ENCODE data around the gene NRXN3. TPM values are rescaled to one million over a fixed set of nuclear protein-coding genes. Genes with fewer than 3 reads are reported as not detected.

Gene NRXN3
- total RNA-seq, 2 donors from 2014 or later: not detected

DNA sequence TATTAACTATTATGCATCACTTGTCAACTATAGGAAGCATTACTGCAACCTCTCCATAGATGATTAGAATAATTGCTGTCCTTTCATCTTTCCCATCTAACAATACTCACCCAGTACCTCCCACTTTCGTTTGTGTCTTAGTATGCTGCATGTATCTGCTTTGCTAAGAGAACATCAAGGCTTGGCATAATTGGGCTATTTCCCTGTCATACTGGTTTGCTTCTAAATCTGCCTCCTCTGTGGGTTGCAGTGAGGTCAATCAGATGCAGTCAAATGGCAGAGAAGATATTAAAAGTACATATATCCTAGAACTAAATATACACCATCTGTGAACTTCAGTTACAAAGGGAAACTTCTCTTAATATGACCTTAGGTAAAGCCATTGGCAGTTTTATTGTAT, 1330.3 kb downstream of the NRXN3 start:
- Mint-ChIP-seq H3K4me1 (ENCODE audit: low read depth) (no peaks in the 10 kb centered on the region), H3K27ac (no peak overlapping the region), H3K9me3 (peaks cover 3 to 4% of the 10 kb centered on the region in 2 donors), H3K36me3 (ENCODE audit: insufficient read depth in 2 of 2) (no peaks in the 10 kb centered on the region), H3K4me3 (no peak overlapping the region), H3K27me3 (ENCODE audit: low read depth) (no peaks in the 10 kb centered on the region)
- no peak for ATAC-seq (replicated peaks in 1 of 2)
- no peak for DNase-seq

DNA sequence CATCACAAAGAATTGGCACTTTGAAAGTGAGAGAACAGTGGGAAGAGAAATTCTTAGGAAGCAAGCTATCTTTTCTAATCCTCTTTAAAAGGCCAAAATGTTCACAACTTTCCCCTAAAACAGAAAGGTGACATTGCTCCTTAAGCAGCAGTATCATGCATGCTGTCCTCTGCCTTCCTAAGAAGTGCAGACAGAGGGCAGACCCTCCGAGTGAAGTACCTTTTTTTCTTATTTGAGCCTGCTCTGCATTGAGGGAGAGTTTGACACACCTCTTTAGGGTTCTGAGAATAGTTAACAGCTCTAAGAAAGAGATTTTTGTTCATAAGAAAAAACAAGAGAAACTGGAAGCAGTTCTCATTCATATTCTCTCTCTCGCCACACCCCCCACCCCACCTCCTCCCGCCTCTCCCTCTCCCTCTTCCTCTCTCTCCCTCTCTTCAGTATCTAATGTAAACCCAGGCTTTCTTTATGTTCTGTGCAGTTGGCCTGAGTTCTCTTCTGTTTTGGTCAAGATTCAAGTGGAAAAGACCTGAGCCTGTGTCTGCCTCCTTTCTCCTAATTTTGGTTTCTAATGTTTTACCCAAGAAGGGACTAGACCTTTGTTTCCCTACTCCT, 1332.1 kb downstream of the NRXN3 start:
- Mint-ChIP-seq H3K4me1 (ENCODE audit: low read depth) (no peaks in the 10 kb centered on the region), H3K27me3 (ENCODE audit: low read depth) (no peaks in the 10 kb centered on the region), H3K9me3 (peaks cover 2 to 4% of the 10 kb centered on the region in 2 donors), H3K27ac (no peak overlapping the region), H3K36me3 (ENCODE audit: insufficient read depth in 2 of 2) (no peaks in the 10 kb centered on the region), H3K4me3 (no peak overlapping the region)
- no peak for ATAC-seq (replicated peaks in 1 of 2)
- DNase-seq: no peak

DNA sequence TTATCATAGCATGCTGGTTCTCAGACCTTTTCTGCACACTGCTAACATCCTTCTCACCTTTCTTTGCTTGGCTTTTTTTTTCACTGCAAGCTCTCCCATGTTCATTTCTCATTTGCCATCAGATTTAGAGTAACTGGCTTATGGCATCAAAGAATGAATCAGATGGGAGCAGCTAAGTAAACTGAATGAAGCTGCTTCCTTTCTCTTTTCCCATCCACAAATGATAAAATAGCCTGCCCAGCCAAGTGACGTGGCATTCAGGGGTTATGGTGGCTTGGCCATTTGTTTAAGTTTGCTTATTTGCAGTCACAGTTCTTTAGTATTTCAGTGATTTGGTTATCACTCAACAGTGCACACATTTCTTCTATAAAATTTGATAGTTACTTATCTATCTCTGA, 1332.6 kb downstream of the NRXN3 start:
- Mint-ChIP-seq H3K4me3 (no peak overlapping the region), H3K4me1 (ENCODE audit: low read depth) (no peaks in the 10 kb centered on the region), H3K9me3 (peaks cover 2 to 5% of the 10 kb centered on the region in 2 donors), H3K27ac (no peak overlapping the region), H3K27me3 (ENCODE audit: low read depth) (no peaks in the 10 kb centered on the region), H3K36me3 (ENCODE audit: insufficient read depth in 2 of 2) (no peaks in the 10 kb centered on the region)
- DNase-seq (no peak), ATAC-seq (replicated peaks in 1 of 2) (no peak)

DNA sequence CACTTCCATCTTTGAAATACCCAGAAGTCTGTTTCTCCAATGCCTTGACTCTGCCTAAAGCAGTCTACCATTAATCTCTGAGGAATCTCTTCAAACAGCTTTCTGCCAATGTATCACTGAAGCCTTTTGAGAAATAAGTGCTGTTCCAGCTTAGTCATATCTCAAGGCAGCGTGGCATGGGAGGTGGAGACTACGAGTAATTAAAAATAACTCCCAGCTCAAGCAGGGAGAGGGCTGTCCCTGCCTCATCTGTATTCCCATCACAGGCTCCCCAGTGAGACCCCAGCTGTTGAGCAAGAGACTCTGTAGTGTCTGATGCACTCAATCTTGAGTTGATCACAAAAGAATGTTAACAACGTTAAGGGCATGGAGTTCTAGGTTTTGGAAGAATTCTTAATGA, 1340.5 kb downstream of the NRXN3 start:
- no peaks in the 10 kb centered on the region for H3K4me1 Mint-ChIP-seq (ENCODE audit: low read depth)
- DNase-seq (no peak), ATAC-seq (replicated peaks in 1 of 2) (no peak)
- H3K27me3 Mint-ChIP-seq (ENCODE audit: low read depth): no peaks in the 10 kb centered on the region
- peaks cover 0 to 5% of the 10 kb centered on the region in 2 donors for H3K9me3 Mint-ChIP-seq
- H3K27ac Mint-ChIP-seq: no peak overlapping the region
- H3K36me3 Mint-ChIP-seq (ENCODE audit: insufficient read depth in 2 of 2): no peaks in the 10 kb centered on the region
- H3K4me3 Mint-ChIP-seq: no peak overlapping the region

DNA sequence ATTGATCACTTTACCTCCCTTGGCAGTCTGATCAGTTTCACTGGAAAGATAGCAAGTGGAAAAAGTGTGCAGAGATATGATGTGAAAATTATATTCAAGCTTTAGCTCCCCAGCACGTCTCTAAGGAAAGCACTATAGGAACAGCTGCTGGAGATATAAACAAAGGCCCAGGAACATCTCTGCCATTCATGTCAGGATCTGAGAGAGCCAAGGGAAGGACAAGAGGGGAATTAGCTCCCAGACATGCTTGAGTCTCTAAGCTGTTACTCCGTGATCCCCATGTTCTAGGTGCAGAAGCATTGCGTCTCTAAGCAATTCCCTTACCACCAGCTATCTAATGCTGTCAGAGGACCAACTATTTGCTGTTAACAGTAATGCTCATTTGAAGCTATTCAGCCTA, 1341.0 kb downstream of the NRXN3 start:
- Mint-ChIP-seq H3K27me3 (ENCODE audit: low read depth) (no peaks in the 10 kb centered on the region), H3K27ac (no peak overlapping the region), H3K36me3 (ENCODE audit: insufficient read depth in 2 of 2) (no peaks in the 10 kb centered on the region), H3K4me3 (no peak overlapping the region), H3K9me3 (peaks cover 0 to 5% of the 10 kb centered on the region in 2 donors), H3K4me1 (ENCODE audit: low read depth) (no peaks in the 10 kb centered on the region)
- DNase-seq (no peak), ATAC-seq (replicated peaks in 1 of 2) (no peak)

DNA sequence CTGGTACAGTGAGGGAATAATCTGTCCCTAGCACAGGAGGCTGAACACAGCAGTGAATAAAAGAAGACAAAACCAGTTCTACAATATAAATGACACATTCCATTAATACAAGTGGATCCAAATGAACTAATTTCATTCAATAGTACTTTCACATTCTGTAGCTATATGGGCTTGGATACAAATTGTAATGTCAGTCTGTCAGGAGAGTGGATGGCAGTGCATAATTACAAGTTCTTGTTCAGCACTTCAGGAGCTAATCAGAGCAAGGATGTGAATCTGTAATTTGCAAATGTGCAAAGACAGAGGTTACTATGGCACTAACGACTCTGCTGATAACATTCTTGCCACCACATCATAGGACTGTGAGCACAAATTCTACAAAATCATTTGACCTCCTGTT, 1343.3 kb downstream of the NRXN3 start:
- no peak overlapping the region for H3K4me3 Mint-ChIP-seq
- ATAC-seq (replicated peaks in 1 of 2) (no peak), DNase-seq (no peak)
- H3K4me1 Mint-ChIP-seq (ENCODE audit: low read depth): no peaks in the 10 kb centered on the region
- H3K36me3 Mint-ChIP-seq (ENCODE audit: insufficient read depth in 2 of 2): no peaks in the 10 kb centered on the region
- H3K27ac Mint-ChIP-seq: no peak overlapping the region
- peaks cover 0 to 4% of the 10 kb centered on the region in 2 donors for H3K9me3 Mint-ChIP-seq
- H3K27me3 Mint-ChIP-seq (ENCODE audit: low read depth): no peaks in the 10 kb centered on the region

GRCh38 chr14:79514700-79515099, 1344.5 kb downstream of the NRXN3 start:
- no peak for ATAC-seq (replicated peaks in 1 of 2)
- Mint-ChIP-seq H3K36me3 (ENCODE audit: insufficient read depth in 2 of 2) (no peaks in the 10 kb centered on the region), H3K4me3 (no peak overlapping the region), H3K4me1 (ENCODE audit: low read depth) (no peaks in the 10 kb centered on the region), H3K27ac (no peak overlapping the region), H3K9me3 (peaks cover 0 to 4% of the 10 kb centered on the region in 2 donors), H3K27me3 (ENCODE audit: low read depth) (no peaks in the 10 kb centered on the region)
- no peak for DNase-seq

DNA sequence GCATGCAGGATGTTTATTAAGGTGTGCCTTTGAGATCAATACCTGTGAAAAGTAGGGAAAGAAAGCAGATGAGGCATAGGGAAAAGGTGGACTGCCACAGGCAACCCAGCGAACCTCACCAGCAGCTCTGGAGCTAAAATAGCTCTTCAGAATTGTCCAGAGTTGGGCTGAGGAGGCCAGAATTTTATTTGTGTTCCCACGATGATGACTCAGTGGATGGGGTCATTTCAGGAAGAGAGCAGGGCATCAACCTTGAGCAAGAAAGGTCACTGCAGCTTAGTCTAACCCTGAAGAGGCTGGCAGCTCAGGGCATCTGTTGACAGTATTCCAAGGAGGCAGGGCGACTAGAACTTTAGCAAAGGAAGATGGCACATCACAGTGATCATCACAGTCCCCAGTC, 1345.0 kb downstream of the NRXN3 start:
- no peak overlapping the region for H3K27ac Mint-ChIP-seq
- no peaks in the 10 kb centered on the region for H3K4me1 Mint-ChIP-seq (ENCODE audit: low read depth)
- peaks cover 0 to under 1% of the 10 kb centered on the region in 2 donors for H3K9me3 Mint-ChIP-seq
- no peaks in the 10 kb centered on the region for H3K36me3 Mint-ChIP-seq (ENCODE audit: insufficient read depth in 2 of 2)
- DNase-seq (no peak), ATAC-seq (replicated peaks in 1 of 2) (no peak)
- H3K27me3 Mint-ChIP-seq (ENCODE audit: low read depth): no peaks in the 10 kb centered on the region
- H3K4me3 Mint-ChIP-seq: no peak overlapping the region

DNA sequence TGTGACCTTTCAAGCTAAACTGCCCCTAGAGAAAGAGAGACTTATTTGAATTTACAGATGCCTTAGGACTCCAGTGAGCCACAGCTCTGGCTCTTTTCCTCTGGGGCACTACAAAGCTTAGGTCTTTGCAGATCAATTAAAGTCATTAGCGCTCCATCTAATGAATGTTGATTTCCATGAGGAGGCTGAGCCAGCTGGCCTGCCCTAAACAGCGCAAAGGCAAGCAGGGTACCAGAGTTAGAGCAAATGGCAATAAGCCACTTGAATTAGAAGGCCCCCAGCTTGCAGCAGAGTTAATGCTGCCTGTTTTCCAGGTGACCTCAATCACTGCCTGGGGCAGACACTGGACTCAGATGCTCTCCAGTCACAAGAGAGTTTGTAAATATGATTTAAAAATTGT, 1345.8 kb downstream of the NRXN3 start:
- peaks cover 0 to 4% of the 10 kb centered on the region in 2 donors for H3K9me3 Mint-ChIP-seq
- ATAC-seq (replicated peaks in 1 of 2) (no peak), DNase-seq (no peak)
- H3K4me1 Mint-ChIP-seq (ENCODE audit: low read depth): no peaks in the 10 kb centered on the region
- no peak overlapping the region for H3K27ac Mint-ChIP-seq
- no peaks in the 10 kb centered on the region for H3K27me3 Mint-ChIP-seq (ENCODE audit: low read depth)
- no peak overlapping the region for H3K4me3 Mint-ChIP-seq
- H3K36me3 Mint-ChIP-seq (ENCODE audit: insufficient read depth in 2 of 2): no peaks in the 10 kb centered on the region

DNA sequence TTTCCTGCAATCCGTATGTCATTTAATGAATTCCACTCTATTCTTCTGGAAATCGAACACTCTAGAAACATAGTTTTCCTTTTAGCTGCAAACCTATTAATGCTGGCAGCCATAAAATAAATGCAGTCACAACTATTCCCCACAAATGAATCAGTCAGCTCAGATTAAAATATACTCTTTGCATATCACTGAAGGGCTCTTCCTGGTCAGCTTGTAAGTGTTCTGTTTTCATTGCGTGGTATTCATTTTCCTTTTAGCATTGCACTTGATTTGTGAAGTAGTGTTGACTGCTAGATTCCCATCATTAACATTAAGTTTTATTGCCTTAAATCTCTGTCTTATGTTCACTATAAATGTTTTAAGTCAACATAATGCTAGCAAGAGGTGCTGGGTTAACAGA, 1355.2 kb downstream of the NRXN3 start:
- Mint-ChIP-seq H3K4me1 (ENCODE audit: low read depth) (no peaks in the 10 kb centered on the region), H3K27me3 (ENCODE audit: low read depth) (no peaks in the 10 kb centered on the region), H3K27ac (no peak overlapping the region), H3K9me3 (peaks cover 9 to 10% of the 10 kb centered on the region in 2 donors), H3K36me3 (ENCODE audit: insufficient read depth in 2 of 2) (no peaks in the 10 kb centered on the region), H3K4me3 (no peak overlapping the region)
- ATAC-seq (replicated peaks in 1 of 2) (no peak), DNase-seq (no peak)

DNA sequence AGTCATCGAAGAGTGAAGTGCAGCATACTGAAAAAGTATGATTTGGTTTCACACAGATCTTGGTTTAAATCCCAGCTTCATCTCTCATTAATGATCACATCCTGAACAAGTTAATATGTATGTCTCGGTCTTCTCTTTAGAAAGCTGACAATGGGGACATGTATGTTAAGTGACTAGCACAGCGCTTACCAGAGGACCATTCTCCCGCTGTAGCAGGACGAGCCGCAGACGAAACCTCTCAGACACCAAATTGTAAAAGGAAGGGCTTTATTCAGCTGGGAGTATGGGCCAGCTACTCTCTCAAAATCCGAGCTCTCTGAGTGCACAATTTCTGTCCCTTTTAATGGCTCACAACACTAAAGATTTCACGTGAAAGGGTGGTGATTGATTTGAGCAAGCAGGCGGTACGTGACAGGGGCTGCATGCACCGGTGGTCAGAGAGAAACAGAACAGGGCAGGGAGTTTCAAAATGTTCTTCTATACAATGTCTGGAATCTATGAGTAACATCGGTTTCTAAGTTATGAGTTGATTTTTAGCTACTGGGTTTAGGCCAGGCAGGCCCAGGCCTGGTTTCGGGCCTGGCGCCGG, 1358.7 kb downstream of the NRXN3 start:
- Mint-ChIP-seq H3K4me3 (no peak overlapping the region), H3K36me3 (ENCODE audit: insufficient read depth in 2 of 2) (no peaks in the 10 kb centered on the region), H3K27me3 (ENCODE audit: low read depth) (no peaks in the 10 kb centered on the region), H3K9me3 (peaks cover 1 to 3% of the 10 kb centered on the region in 2 donors), H3K4me1 (ENCODE audit: low read depth) (no peaks in the 10 kb centered on the region), H3K27ac (no peak overlapping the region)
- DNase-seq: no peak
- ATAC-seq (replicated peaks in 1 of 2): no peak

- DNase-seq: no peak
- peaks cover 1 to 2% of the 10 kb centered on the region in 2 donors for H3K9me3 Mint-ChIP-seq
- no peaks in the 10 kb centered on the region for H3K27me3 Mint-ChIP-seq (ENCODE audit: low read depth)
- no peak for ATAC-seq (replicated peaks in 1 of 2)
- no peak overlapping the region for H3K27ac Mint-ChIP-seq
- no peaks in the 10 kb centered on the region for H3K36me3 Mint-ChIP-seq (ENCODE audit: insufficient read depth in 2 of 2)
- H3K4me3 Mint-ChIP-seq: no peak overlapping the region
- H3K4me1 Mint-ChIP-seq (ENCODE audit: low read depth): no peaks in the 10 kb centered on the region
These were observed 1360.4 kb downstream of the NRXN3 start for GRCh38 chr14:79530555-79530954.

GRCh38 chr14:79534703-79535353, 1364.7 kb downstream of the NRXN3 start:
- Mint-ChIP-seq H3K4me3 (no peak overlapping the region), H3K36me3 (ENCODE audit: insufficient read depth in 2 of 2) (no peaks in the 10 kb centered on the region), H3K4me1 (ENCODE audit: low read depth) (no peaks in the 10 kb centered on the region), H3K27me3 (ENCODE audit: low read depth) (no peaks in the 10 kb centered on the region), H3K9me3 (peaks cover 2 to 6% of the 10 kb centered on the region in 2 donors), H3K27ac (no peak overlapping the region)
- ATAC-seq (replicated peaks in 1 of 2) (no peak), DNase-seq (no peak)

DNA sequence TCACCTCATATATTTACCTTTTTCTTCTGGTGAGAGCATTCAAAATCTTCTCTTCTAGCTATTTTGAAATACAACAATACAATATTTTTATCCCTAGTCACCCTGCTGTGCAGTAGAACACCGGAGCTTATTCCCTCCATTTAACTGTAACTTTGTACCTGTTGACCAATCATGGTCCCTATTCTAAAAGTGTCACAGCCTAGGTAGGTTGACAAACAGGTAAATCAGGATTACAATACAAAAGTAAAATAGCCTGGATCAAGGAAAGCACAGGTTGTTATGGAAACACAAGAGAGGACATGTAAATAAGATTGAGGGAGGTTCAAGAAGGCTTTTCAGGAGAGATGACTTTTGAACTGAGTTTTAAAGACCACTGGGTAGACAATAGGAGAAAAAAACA, 1370.2 kb downstream of the NRXN3 start:
- Mint-ChIP-seq H3K9me3 (peaks cover 2 to 11% of the 10 kb centered on the region in 2 donors), H3K4me1 (ENCODE audit: low read depth) (no peaks in the 10 kb centered on the region), H3K27ac (no peak overlapping the region), H3K27me3 (ENCODE audit: low read depth) (no peaks in the 10 kb centered on the region), H3K36me3 (ENCODE audit: insufficient read depth in 2 of 2) (no peaks in the 10 kb centered on the region), H3K4me3 (no peak overlapping the region)
- DNase-seq (no peak), ATAC-seq (replicated peaks in 1 of 2) (no peak)
